ENCODE measurements around the gene ATP7A. TPM values are rescaled to one million over a fixed set of nuclear protein-coding genes. Genes with fewer than 3 reads are reported as not detected.
"Not testable (repeated sequence)": the region's sequence is repeated elsewhere in the genome, so short reads cannot be mapped to it uniquely, and the experiment has no call there.

Gene ATP7A
- total RNA-seq, 1 donor from 2014 or later, result 15.0 TPM

- Mint-ChIP-seq H3K27me3 (ENCODE audit: low read depth, unreplicated experiment) (no peaks in the 10 kb centered on the region), H3K9me3 (ENCODE audit: unreplicated experiment) (peaks cover 3% of the 10 kb centered on the region), H3K27ac (ENCODE audit: unreplicated experiment) (no peak overlapping the region), H3K36me3 (ENCODE audit: low read depth, unreplicated experiment) (no peaks in the 10 kb centered on the region), H3K4me1 (ENCODE audit: low read depth, unreplicated experiment) (no peaks in the 10 kb centered on the region), H3K4me3 (ENCODE audit: unreplicated experiment) (no peak overlapping the region)
- no peaks in the 10 kb centered on the region for H3K4me1 ChIP-seq (ENCODE audit: insufficient read depth, low read length)
- H3K4me3 ChIP-seq (ENCODE audit: insufficient read depth, low read depth, low read length), result no peak overlapping the region
- H4K20me1 ChIP-seq (ENCODE audit: insufficient read depth, low read length), result no peaks in the 10 kb centered on the region
- no peaks in the 10 kb centered on the region for H3K27me3 ChIP-seq (ENCODE audit: insufficient read depth, low read length)
- no peak overlapping the region for H3K4me2 ChIP-seq (ENCODE audit: low read length)
- no peak overlapping the region for H3K27ac ChIP-seq (ENCODE audit: low read depth, low read length)
- no peak overlapping the region for H3K9ac ChIP-seq (ENCODE audit: low read length)
- DNase-seq (ENCODE audit: low read depth), result no peak
- no peaks in the 10 kb centered on the region for H3K79me2 ChIP-seq (ENCODE audit: insufficient read depth, low read length)
- TF ChIP-seq CTCF (IDR thresholded peaks at IDR 0.05; ENCODE audit: insufficient read depth, low read depth, low read length) (no peak), EZH2 (IDR thresholded peaks at IDR 0.05; ENCODE audit: insufficient read depth, low read length) (no peak)
- no peaks in the 10 kb centered on the region for H3K9me3 ChIP-seq (ENCODE audit: insufficient read depth, low read depth, low read length)
- FAIRE-seq, result peak; percentile 84
- H3K36me3 ChIP-seq (ENCODE audit: insufficient read depth, low read length), result no peaks in the 10 kb centered on the region
- no peak overlapping the region for H2AFZ ChIP-seq (ENCODE audit: low read depth, low read length)
These were observed 25.8 kb downstream of the ATP7A start for GRCh38 chrX:77936299-77936698.

DNA sequence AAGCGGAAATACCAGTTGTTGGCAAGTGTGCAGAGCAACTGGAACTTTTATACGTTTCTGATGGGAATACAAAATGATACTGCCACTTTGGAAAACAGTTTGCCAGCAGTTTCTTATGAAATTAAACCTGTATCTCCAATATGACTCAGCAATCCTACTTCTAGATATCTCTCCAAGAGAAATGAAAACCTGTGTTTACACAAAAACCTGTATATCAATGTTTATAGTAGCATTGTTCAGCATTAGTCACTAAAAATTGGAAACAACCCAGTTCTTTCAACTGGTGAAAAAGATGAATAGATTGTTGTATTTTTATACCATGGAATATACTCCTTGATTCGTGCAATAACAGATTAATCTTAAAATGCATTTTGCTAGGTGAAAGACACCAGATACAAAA, 26.8 kb downstream of the ATP7A start:
- Histone ChIP-seq H3K79me2 (ENCODE audit: insufficient read depth, low read length) (no peaks in the 10 kb centered on the region), H3K27ac (ENCODE audit: low read depth, low read length) (peak overlapping the region; percentile 17), H3K9me3 (ENCODE audit: insufficient read depth, low read depth, low read length) (no peaks in the 10 kb centered on the region), H3K4me3 (ENCODE audit: insufficient read depth, low read depth, low read length) (no peak overlapping the region), H4K20me1 (ENCODE audit: insufficient read depth, low read length) (no peaks in the 10 kb centered on the region), H3K4me2 (ENCODE audit: low read length) (peak overlapping the region; percentile 37), H3K36me3 (ENCODE audit: insufficient read depth, low read length) (no peaks in the 10 kb centered on the region), H3K4me1 (ENCODE audit: insufficient read depth, low read length) (no peaks in the 10 kb centered on the region), H3K9ac (ENCODE audit: low read length) (no peak overlapping the region), H3K27me3 (ENCODE audit: insufficient read depth, low read length) (no peaks in the 10 kb centered on the region), H2AFZ (ENCODE audit: low read depth, low read length) (no peak overlapping the region)
- Mint-ChIP-seq H3K9me3 (ENCODE audit: unreplicated experiment) (peaks cover 3% of the 10 kb centered on the region), H3K4me3 (ENCODE audit: unreplicated experiment) (no peak overlapping the region), H3K4me1 (ENCODE audit: low read depth, unreplicated experiment) (no peaks in the 10 kb centered on the region), H3K27me3 (ENCODE audit: low read depth, unreplicated experiment) (no peaks in the 10 kb centered on the region), H3K36me3 (ENCODE audit: low read depth, unreplicated experiment) (no peaks in the 10 kb centered on the region), H3K27ac (ENCODE audit: unreplicated experiment) (no peak overlapping the region)
- FAIRE-seq (peak; percentile 91), DNase-seq (ENCODE audit: low read depth) (peak; percentile 66)
- TF ChIP-seq CTCF (IDR thresholded peaks at IDR 0.05; ENCODE audit: insufficient read depth, low read depth, low read length) (no peak), EZH2 (IDR thresholded peaks at IDR 0.05; ENCODE audit: insufficient read depth, low read length) (no peak)

DNA sequence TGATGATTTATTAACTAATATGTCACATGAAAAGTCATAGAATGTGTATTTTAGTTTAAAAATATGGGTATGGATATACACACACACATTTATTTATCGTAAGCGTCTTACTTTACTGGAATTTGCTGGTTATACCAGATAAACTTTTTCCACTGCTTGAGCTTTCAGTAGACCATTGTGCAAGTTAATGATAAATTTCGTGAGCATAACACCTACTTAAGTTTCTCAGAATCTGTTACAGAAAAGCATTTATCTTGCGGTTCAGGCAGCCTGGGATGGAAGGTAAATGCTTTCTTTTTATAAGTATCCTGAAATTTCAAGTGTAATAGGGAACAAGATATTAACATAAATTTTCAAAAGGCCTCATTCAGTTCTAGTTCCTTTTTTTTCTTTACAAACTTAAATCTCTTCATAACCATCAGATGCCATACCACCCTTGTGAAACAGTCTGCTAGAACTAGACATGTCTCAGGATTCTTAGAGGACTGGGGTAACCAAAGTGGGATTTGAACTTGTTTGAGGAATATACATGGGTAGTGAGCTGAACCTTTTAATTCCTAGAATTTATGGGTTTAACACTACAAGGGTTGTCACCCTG, 27.7 kb downstream of the ATP7A start:
- H3K27ac Mint-ChIP-seq (ENCODE audit: unreplicated experiment), result no peak overlapping the region
- H3K4me3 ChIP-seq (ENCODE audit: insufficient read depth, low read depth, low read length), result no peak overlapping the region
- no peaks in the 10 kb centered on the region for H4K20me1 ChIP-seq (ENCODE audit: insufficient read depth, low read length)
- TF ChIP-seq CTCF (IDR thresholded peaks at IDR 0.05; ENCODE audit: insufficient read depth, low read depth, low read length), result no peak
- TF ChIP-seq EZH2 (IDR thresholded peaks at IDR 0.05; ENCODE audit: insufficient read depth, low read length), result no peak
- DNase-seq (ENCODE audit: low read depth) (no peak), FAIRE-seq (peak; percentile 87)
- no peaks in the 10 kb centered on the region for H3K4me1 Mint-ChIP-seq (ENCODE audit: low read depth, unreplicated experiment)
- no peak overlapping the region for H3K27ac ChIP-seq (ENCODE audit: low read depth, low read length)
- no peak overlapping the region for H2AFZ ChIP-seq (ENCODE audit: low read depth, low read length)
- no peaks in the 10 kb centered on the region for H3K4me1 ChIP-seq (ENCODE audit: insufficient read depth, low read length)
- no peak overlapping the region for H3K4me2 ChIP-seq (ENCODE audit: low read length)
- H3K9me3 ChIP-seq (ENCODE audit: insufficient read depth, low read depth, low read length), result no peaks in the 10 kb centered on the region
- no peaks in the 10 kb centered on the region for H3K27me3 ChIP-seq (ENCODE audit: insufficient read depth, low read length)
- H3K79me2 ChIP-seq (ENCODE audit: insufficient read depth, low read length), result no peaks in the 10 kb centered on the region
- no peaks in the 10 kb centered on the region for H3K27me3 Mint-ChIP-seq (ENCODE audit: low read depth, unreplicated experiment)
- no peak overlapping the region for H3K4me3 Mint-ChIP-seq (ENCODE audit: unreplicated experiment)
- H3K36me3 Mint-ChIP-seq (ENCODE audit: low read depth, unreplicated experiment), result no peaks in the 10 kb centered on the region
- no peak overlapping the region for H3K9ac ChIP-seq (ENCODE audit: low read length)
- no peaks in the 10 kb centered on the region for H3K36me3 ChIP-seq (ENCODE audit: insufficient read depth, low read length)
- H3K9me3 Mint-ChIP-seq (ENCODE audit: unreplicated experiment), result no peaks in the 10 kb centered on the region

GRCh38 chrX:77945031-77945430, 34.5 kb downstream of the ATP7A start:
- H3K4me3 ChIP-seq (ENCODE audit: insufficient read depth, low read depth, low read length); H3K4me3 Mint-ChIP-seq (ENCODE audit: unreplicated experiment); H3K4me2 ChIP-seq (ENCODE audit: low read length); H3K4me1 ChIP-seq (ENCODE audit: insufficient read depth, low read length); H3K9ac ChIP-seq (ENCODE audit: low read length); DNase-seq (ENCODE audit: low read depth); H3K36me3 Mint-ChIP-seq (ENCODE audit: low read depth, unreplicated experiment); H3K27me3 ChIP-seq (ENCODE audit: insufficient read depth, low read length); H3K36me3 ChIP-seq (ENCODE audit: insufficient read depth, low read length); H3K9me3 Mint-ChIP-seq (ENCODE audit: unreplicated experiment); H3K79me2 ChIP-seq (ENCODE audit: insufficient read depth, low read length); H3K27me3 Mint-ChIP-seq (ENCODE audit: low read depth, unreplicated experiment); H4K20me1 ChIP-seq (ENCODE audit: insufficient read depth, low read length); FAIRE-seq; H3K4me1 Mint-ChIP-seq (ENCODE audit: low read depth, unreplicated experiment); H3K9me3 ChIP-seq (ENCODE audit: insufficient read depth, low read depth, low read length); H3K27ac Mint-ChIP-seq (ENCODE audit: unreplicated experiment); H2AFZ ChIP-seq (ENCODE audit: low read depth, low read length); H3K27ac ChIP-seq (ENCODE audit: low read depth, low read length): not testable (repeated sequence)

Data from astrocyte (in vitro differentiated cells and primary cell).